ENCODE data around the gene NCK1. TPM values are rescaled to one million over a fixed set of nuclear protein-coding genes. Genes with fewer than 3 reads are reported as not detected.

Gene NCK1
- total and polyA plus RNA-seq, 2 experiments from 2014 or later: 28.4 to 28.7 TPM

- TF ChIP-seq POLR2AphosphoS5 (IDR thresholded peaks at IDR 0.05; ENCODE audit: low read depth) (no peak), STAT1 (IDR thresholded peaks at IDR 0.05; ENCODE audit: unreplicated experiment) (no peak)
These were observed 41.9 kb downstream of the NCK1 start (continued) for GRCh38 chr3:136903899-136904298.

GRCh38 chr3:136904746-136905145 is 42.7 kb downstream of the NCK1 start:
- DNase-seq (ENCODE audit: low spot score): no peak
- H3K9me2 ChIP-seq (ENCODE audit: insufficient read depth): no peaks in the 10 kb centered on the region
- H3K4me1 Mint-ChIP-seq: peaks cover 60% of the 10 kb centered on the region
- ATAC-seq: no peak
- H3K27ac ChIP-seq (ENCODE audit: low read depth): no peak overlapping the region
- H3K4me3 Mint-ChIP-seq: no peak overlapping the region
- peaks cover 18% of the 10 kb centered on the region for H4K20me1 ChIP-seq (replicated peaks; ENCODE audit: insufficient read depth)
- H2AFZ ChIP-seq: no peak overlapping the region
- H3K4me2 ChIP-seq: no peak overlapping the region
- no peak for TF ChIP-seq ZNF331 (CRISPR knock-in tag; IDR thresholded peaks at IDR 0.05; ENCODE audit: low read depth)
- TF ChIP-seq EZH2 (IDR thresholded peaks at IDR 0.05; ENCODE audit: low read depth, unreplicated experiment): no peak
- no peak for TF ChIP-seq EZH2phosphoT487 (IDR thresholded peaks at IDR 0.05; ENCODE audit: unreplicated experiment)
- TF ChIP-seq POLR2AphosphoS5 (IDR thresholded peaks at IDR 0.05; ENCODE audit: low read depth): no peak
- TF ChIP-seq ZNF114 (CRISPR knock-in tag; IDR thresholded peaks at IDR 0.05): no peak
- TF ChIP-seq, protein P1, sequence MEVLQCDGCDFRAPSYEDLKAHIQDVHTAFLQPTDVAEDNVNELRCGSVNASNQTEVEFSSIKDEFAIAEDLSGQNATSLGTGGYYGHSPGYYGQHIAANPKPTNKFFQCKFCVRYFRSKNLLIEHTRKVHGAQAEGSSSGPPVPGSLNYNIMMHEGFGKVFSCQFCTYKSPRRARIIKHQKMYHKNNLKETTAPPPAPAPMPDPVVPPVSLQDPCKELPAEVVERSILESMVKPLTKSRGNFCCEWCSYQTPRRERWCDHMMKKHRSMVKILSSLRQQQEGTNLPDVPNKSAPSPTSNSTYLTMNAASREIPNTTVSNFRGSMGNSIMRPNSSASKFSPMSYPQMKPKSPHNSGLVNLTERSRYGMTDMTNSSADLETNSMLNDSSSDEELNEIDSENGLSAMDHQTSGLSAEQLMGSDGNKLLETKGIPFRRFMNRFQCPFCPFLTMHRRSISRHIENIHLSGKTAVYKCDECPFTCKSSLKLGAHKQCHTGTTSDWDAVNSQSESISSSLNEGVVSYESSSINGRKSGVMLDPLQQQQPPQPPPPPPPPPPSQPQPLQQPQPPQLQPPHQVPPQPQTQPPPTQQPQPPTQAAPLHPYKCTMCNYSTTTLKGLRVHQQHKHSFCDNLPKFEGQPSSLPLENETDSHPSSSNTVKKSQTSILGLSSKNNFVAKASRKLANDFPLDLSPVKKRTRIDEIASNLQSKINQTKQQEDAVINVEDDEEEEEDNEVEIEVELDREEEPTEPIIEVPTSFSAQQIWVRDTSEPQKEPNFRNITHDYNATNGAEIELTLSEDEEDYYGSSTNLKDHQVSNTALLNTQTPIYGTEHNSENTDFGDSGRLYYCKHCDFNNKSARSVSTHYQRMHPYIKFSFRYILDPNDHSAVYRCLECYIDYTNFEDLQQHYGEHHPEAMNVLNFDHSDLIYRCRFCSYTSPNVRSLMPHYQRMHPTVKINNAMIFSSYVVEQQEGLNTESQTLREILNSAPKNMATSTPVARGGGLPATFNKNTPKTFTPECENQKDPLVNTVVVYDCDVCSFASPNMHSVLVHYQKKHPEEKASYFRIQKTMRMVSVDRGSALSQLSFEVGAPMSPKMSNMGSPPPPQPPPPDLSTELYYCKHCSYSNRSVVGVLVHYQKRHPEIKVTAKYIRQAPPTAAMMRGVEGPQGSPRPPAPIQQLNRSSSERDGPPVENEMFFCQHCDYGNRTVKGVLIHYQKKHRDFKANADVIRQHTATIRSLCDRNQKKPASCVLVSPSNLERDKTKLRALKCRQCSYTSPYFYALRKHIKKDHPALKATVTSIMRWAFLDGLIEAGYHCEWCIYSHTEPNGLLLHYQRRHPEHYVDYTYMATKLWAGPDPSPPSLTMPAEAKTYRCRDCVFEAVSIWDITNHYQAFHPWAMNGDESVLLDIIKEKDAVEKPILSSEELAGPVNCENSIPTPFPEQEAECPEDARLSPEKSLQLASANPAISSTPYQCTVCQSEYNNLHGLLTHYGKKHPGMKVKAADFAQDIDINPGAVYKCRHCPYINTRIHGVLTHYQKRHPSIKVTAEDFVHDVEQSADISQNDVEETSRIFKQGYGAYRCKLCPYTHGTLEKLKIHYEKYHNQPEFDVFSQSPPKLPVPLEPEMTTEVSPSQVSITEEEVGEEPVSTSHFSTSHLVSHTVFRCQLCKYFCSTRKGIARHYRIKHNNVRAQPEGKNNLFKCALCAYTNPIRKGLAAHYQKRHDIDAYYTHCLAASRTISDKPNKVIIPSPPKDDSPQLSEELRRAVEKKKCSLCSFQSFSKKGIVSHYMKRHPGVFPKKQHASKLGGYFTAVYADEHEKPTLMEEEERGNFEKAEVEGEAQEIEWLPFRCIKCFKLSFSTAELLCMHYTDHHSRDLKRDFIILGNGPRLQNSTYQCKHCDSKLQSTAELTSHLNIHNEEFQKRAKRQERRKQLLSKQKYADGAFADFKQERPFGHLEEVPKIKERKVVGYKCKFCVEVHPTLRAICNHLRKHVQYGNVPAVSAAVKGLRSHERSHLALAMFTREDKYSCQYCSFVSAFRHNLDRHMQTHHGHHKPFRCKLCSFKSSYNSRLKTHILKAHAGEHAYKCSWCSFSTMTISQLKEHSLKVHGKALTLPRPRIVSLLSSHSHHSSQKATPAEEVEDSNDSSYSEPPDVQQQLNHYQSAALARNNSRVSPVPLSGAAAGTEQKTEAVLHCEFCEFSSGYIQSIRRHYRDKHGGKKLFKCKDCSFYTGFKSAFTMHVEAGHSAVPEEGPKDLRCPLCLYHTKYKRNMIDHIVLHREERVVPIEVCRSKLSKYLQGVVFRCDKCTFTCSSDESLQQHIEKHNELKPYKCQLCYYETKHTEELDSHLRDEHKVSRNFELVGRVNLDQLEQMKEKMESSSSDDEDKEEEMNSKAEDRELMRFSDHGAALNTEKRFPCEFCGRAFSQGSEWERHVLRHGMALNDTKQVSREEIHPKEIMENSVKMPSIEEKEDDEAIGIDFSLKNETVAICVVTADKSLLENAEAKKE (CRISPR knock-in tag; IDR thresholded peaks at IDR 0.05): no peak
- no peak for TF ChIP-seq STAT1 (IDR thresholded peaks at IDR 0.05; ENCODE audit: unreplicated experiment)
- TF ChIP-seq JUNB (IDR thresholded peaks at IDR 0.05; ENCODE audit: unreplicated experiment): no peak
- TF ChIP-seq, protein P2, sequence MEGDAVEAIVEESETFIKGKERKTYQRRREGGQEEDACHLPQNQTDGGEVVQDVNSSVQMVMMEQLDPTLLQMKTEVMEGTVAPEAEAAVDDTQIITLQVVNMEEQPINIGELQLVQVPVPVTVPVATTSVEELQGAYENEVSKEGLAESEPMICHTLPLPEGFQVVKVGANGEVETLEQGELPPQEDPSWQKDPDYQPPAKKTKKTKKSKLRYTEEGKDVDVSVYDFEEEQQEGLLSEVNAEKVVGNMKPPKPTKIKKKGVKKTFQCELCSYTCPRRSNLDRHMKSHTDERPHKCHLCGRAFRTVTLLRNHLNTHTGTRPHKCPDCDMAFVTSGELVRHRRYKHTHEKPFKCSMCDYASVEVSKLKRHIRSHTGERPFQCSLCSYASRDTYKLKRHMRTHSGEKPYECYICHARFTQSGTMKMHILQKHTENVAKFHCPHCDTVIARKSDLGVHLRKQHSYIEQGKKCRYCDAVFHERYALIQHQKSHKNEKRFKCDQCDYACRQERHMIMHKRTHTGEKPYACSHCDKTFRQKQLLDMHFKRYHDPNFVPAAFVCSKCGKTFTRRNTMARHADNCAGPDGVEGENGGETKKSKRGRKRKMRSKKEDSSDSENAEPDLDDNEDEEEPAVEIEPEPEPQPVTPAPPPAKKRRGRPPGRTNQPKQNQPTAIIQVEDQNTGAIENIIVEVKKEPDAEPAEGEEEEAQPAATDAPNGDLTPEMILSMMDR (conservative IDR thresholded peaks at IDR 0.05; ENCODE audit: low read depth in 2 of 2): no peak
- TF ChIP-seq NANOG (IDR thresholded peaks at IDR 0.05; ENCODE audit: borderline replicate concordance): no peak
- TF ChIP-seq CREB1 (CRISPR knock-in tag; IDR thresholded peaks at IDR 0.05; ENCODE audit: low read depth): no peak
- TF ChIP-seq, protein P3, sequence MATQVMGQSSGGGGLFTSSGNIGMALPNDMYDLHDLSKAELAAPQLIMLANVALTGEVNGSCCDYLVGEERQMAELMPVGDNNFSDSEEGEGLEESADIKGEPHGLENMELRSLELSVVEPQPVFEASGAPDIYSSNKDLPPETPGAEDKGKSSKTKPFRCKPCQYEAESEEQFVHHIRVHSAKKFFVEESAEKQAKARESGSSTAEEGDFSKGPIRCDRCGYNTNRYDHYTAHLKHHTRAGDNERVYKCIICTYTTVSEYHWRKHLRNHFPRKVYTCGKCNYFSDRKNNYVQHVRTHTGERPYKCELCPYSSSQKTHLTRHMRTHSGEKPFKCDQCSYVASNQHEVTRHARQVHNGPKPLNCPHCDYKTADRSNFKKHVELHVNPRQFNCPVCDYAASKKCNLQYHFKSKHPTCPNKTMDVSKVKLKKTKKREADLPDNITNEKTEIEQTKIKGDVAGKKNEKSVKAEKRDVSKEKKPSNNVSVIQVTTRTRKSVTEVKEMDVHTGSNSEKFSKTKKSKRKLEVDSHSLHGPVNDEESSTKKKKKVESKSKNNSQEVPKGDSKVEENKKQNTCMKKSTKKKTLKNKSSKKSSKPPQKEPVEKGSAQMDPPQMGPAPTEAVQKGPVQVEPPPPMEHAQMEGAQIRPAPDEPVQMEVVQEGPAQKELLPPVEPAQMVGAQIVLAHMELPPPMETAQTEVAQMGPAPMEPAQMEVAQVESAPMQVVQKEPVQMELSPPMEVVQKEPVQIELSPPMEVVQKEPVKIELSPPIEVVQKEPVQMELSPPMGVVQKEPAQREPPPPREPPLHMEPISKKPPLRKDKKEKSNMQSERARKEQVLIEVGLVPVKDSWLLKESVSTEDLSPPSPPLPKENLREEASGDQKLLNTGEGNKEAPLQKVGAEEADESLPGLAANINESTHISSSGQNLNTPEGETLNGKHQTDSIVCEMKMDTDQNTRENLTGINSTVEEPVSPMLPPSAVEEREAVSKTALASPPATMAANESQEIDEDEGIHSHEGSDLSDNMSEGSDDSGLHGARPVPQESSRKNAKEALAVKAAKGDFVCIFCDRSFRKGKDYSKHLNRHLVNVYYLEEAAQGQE (IDR thresholded peaks at IDR 0.05; ENCODE audit: unreplicated experiment): no peak
- no peak for TF ChIP-seq ETS1 (IDR thresholded peaks at IDR 0.05)
- peaks cover 45% of the 10 kb centered on the region for H3K4me1 ChIP-seq (ENCODE audit: insufficient read depth)
- H3K4me3 ChIP-seq: no peak overlapping the region
- no peaks in the 10 kb centered on the region; the same call in 2 of the 3 replicates for H3K9me3 Mint-ChIP-seq
- H3K27me3 Mint-ChIP-seq (ENCODE audit: insufficient read depth, low read depth, poor library complexity): peaks cover 7% of the 10 kb centered on the region
- peaks cover 100% of the 10 kb centered on the region for H3K79me2 ChIP-seq (replicated peaks; ENCODE audit: insufficient read depth)
- peaks cover 8% of the 10 kb centered on the region for H3K36me3 Mint-ChIP-seq (ENCODE audit: low read depth)
- no peaks in the 10 kb centered on the region for H3F3A ChIP-seq (replicated peaks; ENCODE audit: low read depth)
- no peak overlapping the region for H3K27ac Mint-ChIP-seq
- H3K36me3 ChIP-seq (ENCODE audit: insufficient read depth): no peaks in the 10 kb centered on the region
- H3K27me3 ChIP-seq (ENCODE audit: insufficient read depth): no peaks in the 10 kb centered on the region
